Measurements from ENCODE around the gene ADAM17. TPM values are rescaled to one million over a fixed set of nuclear protein-coding genes. Genes with fewer than 3 reads are reported as not detected.

The ADAM17 gene
- total RNA-seq, 1 donor from 2014 or later: 48.8 TPM

DNA sequence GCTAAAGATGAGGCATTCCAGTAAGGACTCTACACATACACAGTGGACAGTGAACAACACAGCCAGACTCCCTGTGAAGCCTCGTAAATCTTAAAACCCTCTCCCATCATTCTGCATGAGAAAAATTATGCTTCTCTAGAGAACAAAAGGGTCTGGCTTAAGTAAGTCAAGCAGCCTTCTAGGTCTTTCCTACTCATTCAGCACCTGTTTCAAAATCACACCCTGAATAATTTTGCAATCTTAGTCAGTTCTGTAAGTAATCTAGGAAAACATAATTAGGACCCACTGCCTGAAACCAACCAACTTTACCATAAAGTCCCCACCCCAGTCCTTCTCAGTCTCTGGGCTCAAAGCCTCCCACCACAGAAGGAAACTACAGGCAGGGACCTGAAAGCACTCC is 61.5 kb downstream of the ADAM17 start:
- H3K9me3 Mint-ChIP-seq: no peaks in the 10 kb centered on the region
- DNase-seq (ENCODE audit: low spot score in 2 of 2, unreplicated experiment in 2 of 2): no peak
- no peak overlapping the region for H3K4me3 Mint-ChIP-seq
- peaks cover 45% of the 10 kb centered on the region for H3K36me3 Mint-ChIP-seq
- H3K27me3 Mint-ChIP-seq (ENCODE audit: low read depth): no peaks in the 10 kb centered on the region
- no peaks in the 10 kb centered on the region for H3K4me1 Mint-ChIP-seq
- H3K27ac Mint-ChIP-seq: no peak overlapping the region
- TF ChIP-seq, protein P1, sequence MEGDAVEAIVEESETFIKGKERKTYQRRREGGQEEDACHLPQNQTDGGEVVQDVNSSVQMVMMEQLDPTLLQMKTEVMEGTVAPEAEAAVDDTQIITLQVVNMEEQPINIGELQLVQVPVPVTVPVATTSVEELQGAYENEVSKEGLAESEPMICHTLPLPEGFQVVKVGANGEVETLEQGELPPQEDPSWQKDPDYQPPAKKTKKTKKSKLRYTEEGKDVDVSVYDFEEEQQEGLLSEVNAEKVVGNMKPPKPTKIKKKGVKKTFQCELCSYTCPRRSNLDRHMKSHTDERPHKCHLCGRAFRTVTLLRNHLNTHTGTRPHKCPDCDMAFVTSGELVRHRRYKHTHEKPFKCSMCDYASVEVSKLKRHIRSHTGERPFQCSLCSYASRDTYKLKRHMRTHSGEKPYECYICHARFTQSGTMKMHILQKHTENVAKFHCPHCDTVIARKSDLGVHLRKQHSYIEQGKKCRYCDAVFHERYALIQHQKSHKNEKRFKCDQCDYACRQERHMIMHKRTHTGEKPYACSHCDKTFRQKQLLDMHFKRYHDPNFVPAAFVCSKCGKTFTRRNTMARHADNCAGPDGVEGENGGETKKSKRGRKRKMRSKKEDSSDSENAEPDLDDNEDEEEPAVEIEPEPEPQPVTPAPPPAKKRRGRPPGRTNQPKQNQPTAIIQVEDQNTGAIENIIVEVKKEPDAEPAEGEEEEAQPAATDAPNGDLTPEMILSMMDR (IDR thresholded peaks at IDR 0.05; ENCODE audit: unreplicated experiment): no peak

DNA sequence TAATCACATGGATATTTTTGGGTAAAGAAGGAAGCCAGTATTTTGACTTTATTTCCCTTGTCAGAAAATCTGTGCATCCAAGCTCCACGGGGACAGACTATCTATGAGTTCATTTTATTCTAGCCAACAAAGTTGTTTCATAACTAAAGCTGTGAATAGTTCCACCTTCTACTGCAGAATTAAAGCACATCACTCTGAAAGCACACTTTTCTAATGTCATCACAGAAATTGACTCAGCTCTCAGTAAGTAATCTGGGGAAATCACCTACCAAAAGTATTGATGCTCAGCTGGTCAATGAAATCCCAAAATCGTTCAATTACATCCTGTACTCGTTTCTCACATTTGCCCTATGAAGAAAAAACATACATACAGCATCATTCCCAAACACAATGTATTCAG is 62.2 kb downstream of the ADAM17 start:
- peaks cover 51% of the 10 kb centered on the region for H3K36me3 Mint-ChIP-seq

DNA sequence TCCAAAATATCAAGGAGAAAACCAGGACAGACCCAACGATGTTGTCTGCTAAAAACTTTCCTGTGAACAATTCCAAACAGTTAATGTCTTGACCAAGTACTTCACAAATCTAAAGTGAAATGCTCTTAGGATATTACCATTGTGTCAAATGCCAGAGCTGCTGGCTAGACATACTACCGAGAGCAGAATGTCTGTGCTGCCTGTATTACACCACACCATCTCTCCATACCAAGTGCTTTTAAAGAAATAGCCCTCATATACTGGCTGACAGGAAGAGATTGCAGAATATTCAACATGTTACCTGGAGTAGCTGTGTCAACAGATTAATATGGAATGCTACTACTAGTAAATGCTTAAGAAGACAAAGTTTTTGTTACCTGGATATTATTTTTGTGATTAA is 62.7 kb downstream of the ADAM17 start:
- Mint-ChIP-seq H3K27ac (no peak overlapping the region), H3K27me3 (ENCODE audit: low read depth) (no peaks in the 10 kb centered on the region), H3K9me3 (no peaks in the 10 kb centered on the region), H3K36me3 (peaks cover 51% of the 10 kb centered on the region), H3K4me3 (no peak overlapping the region), H3K4me1 (no peaks in the 10 kb centered on the region)
- DNase-seq (ENCODE audit: low spot score in 2 of 2, unreplicated experiment in 2 of 2): no peak
- TF ChIP-seq, protein P1 (IDR thresholded peaks at IDR 0.05; ENCODE audit: unreplicated experiment): no peak

More for the DNA sequence above, 62.2 kb downstream of the ADAM17 start:
- no peak overlapping the region for H3K27ac Mint-ChIP-seq
- no peaks in the 10 kb centered on the region for H3K27me3 Mint-ChIP-seq (ENCODE audit: low read depth)
- H3K4me3 Mint-ChIP-seq: no peak overlapping the region
- no peaks in the 10 kb centered on the region for H3K9me3 Mint-ChIP-seq
- TF ChIP-seq, protein P1 (IDR thresholded peaks at IDR 0.05; ENCODE audit: unreplicated experiment): no peak
- no peak for DNase-seq (ENCODE audit: low spot score in 2 of 2, unreplicated experiment in 2 of 2)
- no peaks in the 10 kb centered on the region for H3K4me1 Mint-ChIP-seq

DNA sequence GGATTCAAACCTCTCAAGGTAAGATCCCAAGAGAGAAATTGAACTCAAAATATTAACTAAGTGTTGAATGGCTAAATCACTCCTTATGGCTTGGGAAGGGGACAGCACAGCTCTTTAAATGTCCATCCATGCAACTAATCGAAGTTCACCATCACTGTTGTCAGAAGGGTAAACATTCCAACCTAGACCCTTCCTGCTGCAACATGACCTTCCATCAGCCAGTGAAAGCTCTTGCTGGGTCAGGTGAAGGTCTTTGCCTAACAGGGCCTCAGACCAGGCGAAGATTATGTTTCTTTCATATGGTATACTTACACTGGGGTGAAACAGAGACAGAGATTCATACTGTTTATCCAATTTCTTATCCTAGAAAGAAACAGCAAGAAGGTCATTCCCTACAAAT is 64.8 kb downstream of the ADAM17 start:
- Mint-ChIP-seq H3K4me1 (no peaks in the 10 kb centered on the region), H3K36me3 (peaks cover 52% of the 10 kb centered on the region), H3K4me3 (no peak overlapping the region), H3K27ac (no peak overlapping the region), H3K27me3 (ENCODE audit: low read depth) (no peaks in the 10 kb centered on the region), H3K9me3 (no peaks in the 10 kb centered on the region)
- TF ChIP-seq, protein P1 (IDR thresholded peaks at IDR 0.05; ENCODE audit: unreplicated experiment): no peak
- DNase-seq (ENCODE audit: low spot score in 2 of 2, unreplicated experiment in 2 of 2): no peak

DNA sequence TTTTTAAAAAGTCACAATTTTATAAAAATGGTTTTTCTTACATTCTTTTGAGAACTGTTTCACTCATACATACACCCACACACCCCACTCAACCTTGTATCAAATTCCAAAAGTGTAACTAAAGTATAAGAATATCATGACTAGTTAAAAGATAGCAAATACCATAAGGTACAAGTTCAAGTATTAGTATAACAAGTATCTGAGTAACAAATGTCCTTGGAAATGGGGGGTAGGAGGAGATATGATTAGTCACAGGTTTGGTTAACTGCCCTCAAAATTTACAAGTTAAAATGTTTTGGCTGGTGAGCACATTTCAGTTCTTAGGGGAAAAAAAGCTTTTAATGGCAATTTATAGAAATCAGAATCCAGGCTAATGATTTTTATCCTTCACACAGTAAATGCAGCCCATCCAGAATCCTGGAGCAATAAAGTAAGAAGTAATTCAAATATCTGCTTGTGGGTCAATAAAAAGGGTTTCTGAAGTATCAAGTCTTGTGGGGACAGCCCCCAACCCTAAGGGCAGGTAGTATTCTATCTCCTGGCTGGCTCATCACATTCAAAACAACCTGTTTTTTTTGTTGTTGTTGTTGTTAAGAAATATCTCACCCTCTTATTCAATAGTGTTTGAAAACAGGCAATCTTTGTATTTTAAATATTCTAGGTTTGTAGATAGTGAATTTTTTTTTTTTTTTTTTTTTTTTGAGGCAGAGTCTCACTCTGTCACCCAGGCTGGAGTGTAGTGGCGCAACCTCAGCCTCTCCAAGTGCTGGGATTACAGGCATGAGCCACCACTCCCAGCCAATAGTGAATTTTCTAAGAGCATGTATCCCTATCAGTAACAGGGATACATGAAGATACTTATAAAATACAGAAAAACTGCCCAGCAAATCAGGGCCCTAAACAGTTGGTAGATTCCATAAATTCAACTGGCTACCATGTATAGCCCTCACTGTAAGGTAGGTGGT is 66.8 kb downstream of the ADAM17 start:
- H3K4me3 Mint-ChIP-seq: no peak overlapping the region
- peaks cover 59% of the 10 kb centered on the region for H3K36me3 Mint-ChIP-seq
- H3K9me3 Mint-ChIP-seq: no peaks in the 10 kb centered on the region
- no peaks in the 10 kb centered on the region for H3K4me1 Mint-ChIP-seq
- no peaks in the 10 kb centered on the region for H3K27me3 Mint-ChIP-seq (ENCODE audit: low read depth)
- no peak overlapping the region for H3K27ac Mint-ChIP-seq
- DNase-seq (ENCODE audit: low spot score in 2 of 2, unreplicated experiment in 2 of 2): no peak
- TF ChIP-seq, protein P1 (IDR thresholded peaks at IDR 0.05; ENCODE audit: unreplicated experiment): no peak

Data from mesothelial cell of epicardium (in vitro differentiated cells).